Measurements from ENCODE around the gene AOC1.

DNA sequence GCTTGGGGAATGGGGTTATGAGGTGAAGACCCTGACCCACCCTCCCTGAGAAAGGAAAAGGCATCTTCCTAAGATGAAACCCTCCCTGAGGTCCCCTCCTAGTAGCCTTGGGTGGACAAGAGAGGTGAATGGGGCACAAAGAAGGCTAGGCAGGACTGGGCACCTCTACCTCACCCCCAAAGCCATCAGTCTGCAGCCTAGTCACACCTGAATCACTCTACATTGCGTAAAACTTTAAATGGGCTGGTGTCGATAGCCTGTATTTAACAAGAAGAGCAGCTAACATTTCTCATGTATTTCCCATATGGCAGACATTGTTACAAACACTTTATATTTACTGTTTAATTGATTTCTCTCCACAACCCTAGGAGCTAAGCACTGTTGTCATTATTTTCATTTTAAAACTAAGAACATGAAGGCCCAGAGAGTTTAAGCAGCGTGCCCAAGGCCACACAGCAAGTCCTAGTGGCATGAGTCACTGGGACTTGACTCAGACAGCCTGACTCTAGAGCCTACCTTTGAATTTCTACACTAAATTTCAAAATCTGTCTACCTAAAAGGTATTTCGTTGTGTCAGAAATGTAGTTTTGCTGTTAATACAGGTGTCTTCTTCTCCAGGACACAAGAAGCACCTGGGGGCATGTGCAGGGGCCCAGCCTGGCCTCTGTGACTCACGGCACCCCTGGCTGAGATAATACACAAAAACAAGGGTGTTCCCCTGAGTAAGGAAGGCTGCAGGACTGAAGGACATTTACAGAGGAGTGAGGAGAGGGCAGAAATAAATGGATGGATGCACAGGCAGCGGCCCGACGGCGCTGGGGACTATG is 3.4 kb downstream of the AOC1 start:
- TF ChIP-seq EP300 (IDR thresholded peaks at IDR 0.05): no peak
- TF ChIP-seq, protein P1, sequence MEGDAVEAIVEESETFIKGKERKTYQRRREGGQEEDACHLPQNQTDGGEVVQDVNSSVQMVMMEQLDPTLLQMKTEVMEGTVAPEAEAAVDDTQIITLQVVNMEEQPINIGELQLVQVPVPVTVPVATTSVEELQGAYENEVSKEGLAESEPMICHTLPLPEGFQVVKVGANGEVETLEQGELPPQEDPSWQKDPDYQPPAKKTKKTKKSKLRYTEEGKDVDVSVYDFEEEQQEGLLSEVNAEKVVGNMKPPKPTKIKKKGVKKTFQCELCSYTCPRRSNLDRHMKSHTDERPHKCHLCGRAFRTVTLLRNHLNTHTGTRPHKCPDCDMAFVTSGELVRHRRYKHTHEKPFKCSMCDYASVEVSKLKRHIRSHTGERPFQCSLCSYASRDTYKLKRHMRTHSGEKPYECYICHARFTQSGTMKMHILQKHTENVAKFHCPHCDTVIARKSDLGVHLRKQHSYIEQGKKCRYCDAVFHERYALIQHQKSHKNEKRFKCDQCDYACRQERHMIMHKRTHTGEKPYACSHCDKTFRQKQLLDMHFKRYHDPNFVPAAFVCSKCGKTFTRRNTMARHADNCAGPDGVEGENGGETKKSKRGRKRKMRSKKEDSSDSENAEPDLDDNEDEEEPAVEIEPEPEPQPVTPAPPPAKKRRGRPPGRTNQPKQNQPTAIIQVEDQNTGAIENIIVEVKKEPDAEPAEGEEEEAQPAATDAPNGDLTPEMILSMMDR (IDR thresholded peaks at IDR 0.05): no peak
- TF ChIP-seq POLR2A (IDR thresholded peaks at IDR 0.05): no peak
- no peak for TF ChIP-seq POLR2AphosphoS5 (IDR thresholded peaks at IDR 0.05)

Measured in gastroesophageal sphincter (tissue), 3 donors.